ENCODE data around the gene SOX6. TPM values are rescaled to one million over a fixed set of nuclear protein-coding genes. Genes with fewer than 3 reads are reported as not detected.
"Not testable (repeated sequence)": the region's sequence is repeated elsewhere in the genome, so short reads cannot be mapped to it uniquely, and the experiment has no call there.

Gene SOX6
- total RNA-seq, 1 donor from 2014 or later: 13.6 TPM

- no peak for ATAC-seq
Observed at GRCh38 chr11:15926071-15926470, 430.3 kb downstream of the SOX6 start.

GRCh38 chr11:15923183-15923582 is 433.2 kb downstream of the SOX6 start:
- ATAC-seq: no peak

- ATAC-seq: not testable (repeated sequence)
Observed at GRCh38 chr11:15922745-15923144, 433.6 kb downstream of the SOX6 start.

GRCh38 chr11:15920856-15921629 is 435.3 kb downstream of the SOX6 start:
- ATAC-seq: no peak

- no peak for ATAC-seq
Observed at GRCh38 chr11:15918674-15919073, 437.7 kb downstream of the SOX6 start.

- no peak for ATAC-seq
Observed at GRCh38 chr11:15918212-15918611, 438.1 kb downstream of the SOX6 start.

All from esophagus mucosa (tissue), 1 donor.